SK-N-SH (cell line): ENCODE results near the gene TSC22D1. TPM values are rescaled to one million over a fixed set of nuclear protein-coding genes. Genes with fewer than 3 reads are reported as not detected.

Experiments used
- CTCF ChIA-PET: fragments of 300-600, 350-600 bp; formaldehyde crosslinking; extraction: SDS; loops from one replicate; lab custom pipeline; 2021; lab: Yijun Ruan, JAX
- POLR2A ChIA-PET: fragments of 350-600 bp; sonication (Branson Sonifier 250); formaldehyde crosslinking; extraction: SDS; loops from one replicate; lab custom pipeline; 2020; ENCODE audit warnings: antibody characterized with exemption, inconsistent platforms; lab: Yijun Ruan, JAX
- DNase-seq: peaks from one replicate; pipeline ENCODE4 v3.0.0; 2012
- H2AFZ ChIP-seq: fragments of 200-600 bp; sonication (generic); 2 replicates; pipeline ENCODE4 v1.8.1; 2016; ENCODE audit warnings: antibody characterized with exemption, mild to moderate bottlenecking, low read depth
- H3F3A ChIP-seq: fragments of 200-600 bp; sonication (generic); replicated peaks from 2 replicates; pipeline ENCODE3; 2016; ENCODE audit warnings: antibody characterized with exemption, mild to moderate bottlenecking; ENCODE audit not compliant: insufficient read depth
- H3K27ac ChIP-seq, 2 experiments: fragments of 200-500 bp in 1 of 2; fragments of 200-600 bp in 1 of 2; sonication (Bioruptor generic) in 1 of 2; sonication (generic), shearing (Covaris generic) in 1 of 2; 2 replicates each; pipeline versions ENCODE4 v1.5.1 to v1.6.1; 2014 to 2016; ENCODE audit warnings: low read depth in 2 of 2, inconsistent platforms in 1 of 2, low read length in 1 of 2, mild to moderate bottlenecking in 1 of 2, mixed read lengths in 1 of 2
- H3K27me3 ChIP-seq: fragments of 200-600 bp; sonication (generic), shearing (Covaris generic); 2 replicates; pipeline ENCODE4 v1.6.1; 2016; ENCODE audit warnings: mixed run types; ENCODE audit not compliant: insufficient read depth
- H3K36me3 ChIP-seq, 2 experiments: fragments of 200-500 bp in 1 of 2; fragments of 200-600 bp in 1 of 2; sonication (Bioruptor generic) in 1 of 2; sonication (generic) in 1 of 2; replicated peaks in 1 of 2; 2 replicates each; pipeline versions ENCODE3 to v1.5.1; 2014 to 2016; ENCODE audit warnings: low read length in 1 of 2, mild to moderate bottlenecking in 1 of 2; ENCODE audit not compliant: insufficient read depth in 2 of 2, control insufficient read depth in 1 of 2
- H3K4me1 ChIP-seq, 2 experiments: fragments of 200-500 bp in 1 of 2; fragments of 200-600 bp in 1 of 2; sonication (Bioruptor generic) in 1 of 2; sonication (generic), shearing (Covaris generic) in 1 of 2; 2 replicates each; pipeline versions ENCODE4 v1.5.1 to v1.6.1; 2014 to 2016; ENCODE audit warnings: low read depth in 1 of 2, low read length in 1 of 2, mixed run types in 1 of 2; ENCODE audit not compliant: insufficient read depth in 2 of 2, control insufficient read depth in 1 of 2
- H3K4me2 ChIP-seq: fragments of 200-600 bp; sonication (generic), shearing (Covaris generic); 2 replicates; pipeline ENCODE4 v1.6.1; 2017; ENCODE audit warnings: mixed run types
- H3K4me3 ChIP-seq, 2 experiments: fragments of 200-500 bp in 1 of 2; fragments of 200-600 bp in 1 of 2; sonication (Bioruptor generic) in 1 of 2; sonication (generic), shearing (Covaris generic) in 1 of 2; 2 replicates each; pipeline versions ENCODE4 v1.5.1 to v1.8.1; 2014 to 2016; ENCODE audit warnings: low read depth in 2 of 2, inconsistent platforms in 1 of 2, low read length in 1 of 2, mild to moderate bottlenecking in 1 of 2, mixed read lengths in 1 of 2, moderate library complexity in 1 of 2
- H3K79me2 ChIP-seq: fragments of 200-600 bp; sonication (generic); 2 replicates; pipeline ENCODE4 v1.8.1; 2017; ENCODE audit warnings: mild to moderate bottlenecking; ENCODE audit not compliant: insufficient read depth
- H3K9ac ChIP-seq: fragments of 200-600 bp; sonication (generic); 2 replicates; pipeline ENCODE4 v1.6.1; 2017; ENCODE audit warnings: mixed run types
- H3K9me2 ChIP-seq: fragments of 200-600 bp; sonication (generic); 2 replicates; pipeline ENCODE4 v1.6.1; 2017; ENCODE audit warnings: mixed run types
- H3K9me3 ChIP-seq: fragments of 200-600 bp; sonication (generic); 2 replicates; pipeline ENCODE4 v1.6.1; 2017; ENCODE audit warnings: mixed run types, mild to moderate bottlenecking, moderate library complexity
- H4K20me1 ChIP-seq: fragments of 200-600 bp; sonication (generic); 2 replicates; pipeline ENCODE4 v1.6.1; 2017; ENCODE audit warnings: mild to moderate bottlenecking, mixed run types; ENCODE audit not compliant: insufficient read depth
- CHD2 ChIP-seq: fragments of 150-350 bp; IDR thresholded peaks from 2 replicates; pipeline ENCODE4 v1.6.1; 2018; ENCODE audit warnings: low read length; ENCODE audit not compliant: partially characterized antibody
- ELF1 ChIP-seq: IDR thresholded peaks from 2 replicates; pipeline ENCODE4 v1.4.0; 2012
- EP300 ChIP-seq, 2 experiments: IDR thresholded peaks; 2 replicates each; pipeline versions ENCODE4 v1.4.0 to v1.6.1; 2012; ENCODE audit warnings: borderline replicate concordance in 1 of 2, low read depth in 1 of 2, low read length in 1 of 2
- FOXM1 ChIP-seq: IDR thresholded peaks from 2 replicates; pipeline ENCODE4 v1.4.0; 2012; ENCODE audit warnings: low read depth, mild to moderate bottlenecking
- GATA2 ChIP-seq: sonication (generic); formaldehyde crosslinking; IDR thresholded peaks from 2 replicates; pipeline ENCODE4 v1.5.0; 2020; ENCODE audit warnings: mild to moderate bottlenecking, missing genetic modification reagents
- IRF3 ChIP-seq: fragments of 150-350 bp; IDR thresholded peaks from 2 replicates; pipeline ENCODE4 v1.6.1; 2016; ENCODE audit warnings: mild to moderate bottlenecking, low read depth, low read length
- MAX ChIP-seq: IDR thresholded peaks from 2 replicates; pipeline ENCODE4 v1.4.0; 2012; ENCODE audit warnings: low read depth
- MEF2A ChIP-seq: IDR thresholded peaks from 2 replicates; pipeline ENCODE4 v1.4.0; 2012; ENCODE audit warnings: low read depth, borderline replicate concordance
- NFIC ChIP-seq: IDR thresholded peaks from 2 replicates; pipeline ENCODE4 v1.4.0; 2012; ENCODE audit warnings: borderline replicate concordance
- NRF1 ChIP-seq: IDR thresholded peaks from 2 replicates; pipeline ENCODE4 v1.6.1; 2012; ENCODE audit warnings: low read depth, mild to moderate bottlenecking, low read length
- RAD21 ChIP-seq: IDR thresholded peaks from 2 replicates; pipeline ENCODE4 v1.6.1; 2012; ENCODE audit warnings: mild to moderate bottlenecking, low read length
- RCOR1 ChIP-seq: fragments of 150-350 bp; IDR thresholded peaks from 2 replicates; pipeline ENCODE4 v1.6.1; 2017; ENCODE audit warnings: antibody characterized with exemption, low read length
- SIN3A ChIP-seq: IDR thresholded peaks from 2 replicates; pipeline ENCODE4 v1.6.1; 2012; ENCODE audit warnings: low read depth, mild to moderate bottlenecking, low read length, moderate library complexity, borderline replicate concordance
- YY1 ChIP-seq: IDR thresholded peaks from 2 replicates; pipeline ENCODE4 v1.4.0; 2012; ENCODE audit warnings: low read depth, mild to moderate bottlenecking
- WGBS: methylation state at CpG from one replicate; pipeline ENCODE4 v1.1.6; 2017; ENCODE audit warnings: low lambda C conversion rate; 5-methylcytosine and 5-hydroxymethylcytosine counted together
- polyA plus RNA-seq, 3 experiments: library from polyadenylated mRNA; depleted of rRNA; stranded (reverse); fragments of >200 nt; gene quantifications; 2 replicates each; pipeline ENCODE4 v1.2.3, GENCODE V29; 2012
- TF ChIP-seq, protein P1 (sequence below): IDR thresholded peaks from 2 replicates; pipeline ENCODE4 v1.4.0; 2012; ENCODE audit warnings: low read depth, borderline replicate concordance
- TF ChIP-seq, protein P2 (sequence below): IDR thresholded peaks from 2 replicates; pipeline ENCODE4; 2012

The TSC22D1 gene
- polyA plus RNA-seq, 1 of the 3 experiments (the other 2 are of a cell fraction): 137 TPM

DNA sequence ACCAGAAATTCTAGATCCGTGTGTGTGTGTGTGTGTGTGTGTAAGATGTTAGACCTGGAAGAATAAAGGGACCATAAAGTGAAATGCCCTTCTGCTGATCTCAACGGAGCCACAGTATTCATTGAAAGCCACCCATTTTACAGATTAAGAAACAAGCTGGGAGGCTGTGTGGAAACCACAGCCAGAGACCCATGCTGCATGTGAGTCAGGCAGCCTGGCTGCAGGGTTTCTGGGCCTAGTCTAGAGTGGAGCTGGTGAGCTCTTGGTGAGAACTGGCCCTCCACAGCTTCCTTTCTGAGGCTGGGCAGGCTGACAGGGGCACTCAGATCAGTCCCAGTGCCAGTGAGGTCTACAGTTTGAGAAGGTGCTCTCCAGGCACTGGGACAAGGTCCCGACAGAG lies 127.3 kb downstream of the TSC22D1 start (continued):
- TF ChIP-seq, protein P1, sequence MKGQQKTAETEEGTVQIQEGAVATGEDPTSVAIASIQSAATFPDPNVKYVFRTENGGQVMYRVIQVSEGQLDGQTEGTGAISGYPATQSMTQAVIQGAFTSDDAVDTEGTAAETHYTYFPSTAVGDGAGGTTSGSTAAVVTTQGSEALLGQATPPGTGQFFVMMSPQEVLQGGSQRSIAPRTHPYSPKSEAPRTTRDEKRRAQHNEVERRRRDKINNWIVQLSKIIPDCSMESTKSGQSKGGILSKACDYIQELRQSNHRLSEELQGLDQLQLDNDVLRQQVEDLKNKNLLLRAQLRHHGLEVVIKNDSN: no peak
- TF ChIP-seq NRF1: no peak
- no peak for TF ChIP-seq SIN3A
- TF ChIP-seq IRF3: no peak
- no peak for TF ChIP-seq CHD2
- no peak for TF ChIP-seq RCOR1
- no peak for TF ChIP-seq FOXM1
- no peak for TF ChIP-seq NFIC
- no peak for TF ChIP-seq MEF2A

GRCh38 chr13:44448373-44448772 lies 127.8 kb downstream of the TSC22D1 start:
- ChIA-PET POLR2A (no interaction called here), CTCF (interaction anchor here (0.6 to 1.7 kb wide), 3 partner anchors 11 to 543 kb away, joined by 3 to 7 read pairs (median 3); no protein-coding TSS in a partner anchor)
- H3K79me2 ChIP-seq: peaks cover 68% of the 10 kb centered on the region
- no peaks in the 10 kb centered on the region for H3K9me2 ChIP-seq
- H3F3A ChIP-seq: peaks cover 16% of the 10 kb centered on the region
- no peak overlapping the region for H3K9ac ChIP-seq
- DNase-seq: no peak
- TF ChIP-seq GATA2 (CRISPR knock-in tag): no peak
- no peak for TF ChIP-seq NRF1
- no peak for TF ChIP-seq MAX
- TF ChIP-seq EP300 (IDR thresholded peaks at IDR 0.05; ENCODE audit: borderline replicate concordance in 1 of 2, low read depth in 1 of 2, low read length in 1 of 2): no peak
- TF ChIP-seq RAD21: no peak
- TF ChIP-seq YY1: no peak
- no peak for TF ChIP-seq ELF1
- TF ChIP-seq, protein P2, sequence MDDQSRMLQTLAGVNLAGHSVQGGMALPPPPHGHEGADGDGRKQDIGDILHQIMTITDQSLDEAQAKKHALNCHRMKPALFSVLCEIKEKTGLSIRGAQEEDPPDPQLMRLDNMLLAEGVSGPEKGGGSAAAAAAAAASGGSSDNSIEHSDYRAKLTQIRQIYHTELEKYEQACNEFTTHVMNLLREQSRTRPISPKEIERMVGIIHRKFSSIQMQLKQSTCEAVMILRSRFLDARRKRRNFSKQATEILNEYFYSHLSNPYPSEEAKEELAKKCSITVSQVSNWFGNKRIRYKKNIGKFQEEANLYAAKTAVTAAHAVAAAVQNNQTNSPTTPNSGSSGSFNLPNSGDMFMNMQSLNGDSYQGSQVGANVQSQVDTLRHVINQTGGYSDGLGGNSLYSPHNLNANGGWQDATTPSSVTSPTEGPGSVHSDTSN: no peak
- no peak overlapping the region for H3K4me2 ChIP-seq
- H3K27ac ChIP-seq: no peak overlapping the region
- H3K4me1 ChIP-seq: no peaks in the 10 kb centered on the region
- no peaks in the 10 kb centered on the region for H3K27me3 ChIP-seq
- H2AFZ ChIP-seq: no peak overlapping the region
- H3K9me3 ChIP-seq: no peaks in the 10 kb centered on the region
- peaks cover 0 to 4% of the 10 kb centered on the region in 2 experiments for H3K36me3 ChIP-seq
- WGBS: 84% methylated on average over 2 of the region's 2 CpGs
- no peak overlapping the region for H3K4me3 ChIP-seq
- peaks cover 12% of the 10 kb centered on the region; the same call in 1 of the 2 replicates for H4K20me1 ChIP-seq
